T-helper 1 cell treated with Interleukin-12 subunit alpha and Interleukin-12 subunit beta and Interleukin-4 antibody, amounts not matched to agents 30 ng/mL and 1 ng/mL, for 36 hours (primary cell): ENCODE results near the gene SLC6A6. TPM values are rescaled to one million over a fixed set of nuclear protein-coding genes. Genes with fewer than 3 reads are reported as not detected.

Source experiments
- intact Hi-C: fragments of 100-400 bp; cut with micrococcal nuclease; formaldehyde crosslinking; loops from one replicate; pipeline ENCODE4 v1.15.1; 2024
- total RNA-seq: library from RNA; stranded (reverse); gene quantifications from 2 replicates; pipeline ENCODE4 v1.2.3, GENCODE V29; 2022

SLC6A6 gene
- total RNA-seq, 1 donor from 2014 or later = 43.3 TPM

DNA sequence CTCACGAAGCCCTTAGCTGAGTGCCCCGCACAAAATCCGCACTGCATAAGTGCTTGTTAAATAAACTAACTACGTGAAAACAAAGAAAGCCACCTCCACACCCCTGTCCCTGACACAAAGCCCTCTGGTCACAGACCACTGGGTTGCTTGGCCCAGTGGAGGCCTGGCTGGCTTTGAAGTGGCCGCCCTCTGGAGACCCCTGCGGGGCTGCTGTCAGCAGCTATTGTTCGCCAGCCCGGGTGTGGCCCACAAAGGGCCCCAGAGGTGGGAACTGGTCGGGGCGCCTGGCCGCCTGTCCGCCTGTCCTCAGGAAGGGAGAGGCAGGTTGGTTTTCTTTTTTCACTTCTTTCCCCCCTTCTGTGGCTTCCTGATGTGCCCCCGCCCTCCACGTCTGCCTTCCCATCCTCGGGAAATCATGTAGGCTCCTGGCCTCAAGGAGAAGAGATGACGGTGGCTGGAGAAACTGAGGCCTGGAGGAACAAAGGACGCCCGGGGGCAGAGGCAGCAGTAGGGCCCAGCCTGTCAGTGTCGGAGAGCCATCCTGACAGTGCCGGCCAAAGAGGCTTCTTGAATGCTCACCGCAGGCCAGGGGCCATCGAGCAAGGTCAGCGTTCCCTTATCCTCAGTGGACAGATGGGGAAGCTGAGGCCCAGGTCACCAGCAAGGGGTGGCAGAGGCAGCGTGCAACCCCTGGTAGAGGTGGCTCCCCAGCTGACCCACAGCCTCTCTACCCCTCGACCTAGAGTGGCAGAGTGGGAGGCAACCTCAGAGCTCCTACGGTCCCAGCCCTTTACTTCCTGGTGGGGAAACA lies 61.1 kb downstream of the SLC6A6 start:
- intact Hi-C loops = no loop called here

GRCh38 chr3:14464141-14464465 lies 61.7 kb downstream of the SLC6A6 start:
- intact Hi-C loops = no loop called here

DNA sequence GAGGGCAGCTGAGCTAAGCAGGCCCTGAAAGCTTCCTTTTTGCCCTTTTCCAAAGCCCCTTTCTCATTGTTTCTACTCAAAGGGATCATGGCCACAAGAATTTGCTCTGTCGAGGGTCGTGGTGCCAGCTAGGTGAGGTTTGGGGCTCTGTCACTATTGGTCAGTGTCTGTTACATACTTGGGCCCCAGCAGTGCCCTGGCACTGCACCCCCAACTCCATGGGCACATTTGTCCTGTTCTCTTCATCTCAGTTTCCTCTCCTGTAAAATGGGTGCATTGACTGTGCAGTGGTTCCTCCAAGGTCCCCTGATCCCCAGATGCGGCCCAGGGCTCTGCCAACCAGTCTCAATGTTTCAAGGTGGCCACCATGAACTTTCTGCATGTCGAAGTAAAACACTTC lies 62.1 kb downstream of the SLC6A6 start:
- intact Hi-C loops = no loop called here

DNA sequence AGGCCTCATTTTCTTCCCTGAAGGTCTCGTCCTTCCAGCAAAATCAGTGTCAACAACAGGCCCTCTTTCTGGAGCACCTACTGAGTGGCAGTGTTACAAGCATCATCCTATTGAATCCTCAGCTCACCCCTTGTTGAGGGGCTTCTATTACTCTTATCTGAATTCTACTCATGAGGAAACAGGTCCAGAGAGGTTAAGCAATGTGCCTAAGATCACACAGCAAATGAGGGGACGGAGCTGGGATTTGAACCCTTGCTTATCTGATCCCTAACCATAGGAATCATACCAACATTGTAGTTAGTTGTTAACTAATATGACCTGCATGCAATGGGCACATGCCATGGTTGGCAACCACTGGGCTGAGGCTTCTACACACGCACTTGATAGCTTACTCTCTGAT lies 63.0 kb downstream of the SLC6A6 start:
- intact Hi-C loops = no loop called here

GRCh38 chr3:14466179-14466903 lies 63.9 kb downstream of the SLC6A6 start:
- intact Hi-C loops = no loop called here

GRCh38 chr3:14467814-14468620 lies 65.6 kb downstream of the SLC6A6 start:
- intact Hi-C loops = loop anchor here (1.0 to 2.0 kb wide), 5 partner anchors 35 to 572 kb away; partner anchors contain the start of gene SLC6A6

- intact Hi-C loops = loop anchor here (1.0 to 2.0 kb wide), 5 partner anchors 36 to 572 kb away; partner anchors contain the start of gene SLC6A6
Observed at GRCh38 chr3:14468621-14468981, 66.2 kb downstream of the SLC6A6 start.

GRCh38 chr3:14470461-14470860 lies 68.1 kb downstream of the SLC6A6 start:
- intact Hi-C loops = no loop called here

DNA sequence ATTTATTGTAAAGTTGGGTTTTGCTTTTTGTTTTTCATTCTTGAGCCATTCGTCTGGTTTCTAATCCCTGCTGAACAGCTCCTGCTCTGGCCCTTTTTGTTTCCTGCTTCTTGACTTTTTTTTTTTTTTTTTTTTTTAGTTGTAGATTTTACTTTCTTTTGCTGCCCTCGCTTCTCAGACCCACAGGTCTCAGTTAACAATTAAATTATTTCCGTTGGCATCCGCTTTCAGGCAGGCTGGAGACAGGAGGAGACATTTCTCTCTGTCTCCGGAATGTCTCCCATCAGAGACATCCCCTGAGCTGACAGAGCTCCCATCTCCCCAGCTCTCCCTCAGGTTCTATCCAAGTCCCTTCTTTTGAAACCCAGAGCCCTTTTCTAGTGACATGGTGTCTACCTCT lies 68.6 kb downstream of the SLC6A6 start:
- intact Hi-C loops = no loop called here

- intact Hi-C loops = no loop called here
Observed at GRCh38 chr3:14471690-14472089, 69.3 kb downstream of the SLC6A6 start.

DNA sequence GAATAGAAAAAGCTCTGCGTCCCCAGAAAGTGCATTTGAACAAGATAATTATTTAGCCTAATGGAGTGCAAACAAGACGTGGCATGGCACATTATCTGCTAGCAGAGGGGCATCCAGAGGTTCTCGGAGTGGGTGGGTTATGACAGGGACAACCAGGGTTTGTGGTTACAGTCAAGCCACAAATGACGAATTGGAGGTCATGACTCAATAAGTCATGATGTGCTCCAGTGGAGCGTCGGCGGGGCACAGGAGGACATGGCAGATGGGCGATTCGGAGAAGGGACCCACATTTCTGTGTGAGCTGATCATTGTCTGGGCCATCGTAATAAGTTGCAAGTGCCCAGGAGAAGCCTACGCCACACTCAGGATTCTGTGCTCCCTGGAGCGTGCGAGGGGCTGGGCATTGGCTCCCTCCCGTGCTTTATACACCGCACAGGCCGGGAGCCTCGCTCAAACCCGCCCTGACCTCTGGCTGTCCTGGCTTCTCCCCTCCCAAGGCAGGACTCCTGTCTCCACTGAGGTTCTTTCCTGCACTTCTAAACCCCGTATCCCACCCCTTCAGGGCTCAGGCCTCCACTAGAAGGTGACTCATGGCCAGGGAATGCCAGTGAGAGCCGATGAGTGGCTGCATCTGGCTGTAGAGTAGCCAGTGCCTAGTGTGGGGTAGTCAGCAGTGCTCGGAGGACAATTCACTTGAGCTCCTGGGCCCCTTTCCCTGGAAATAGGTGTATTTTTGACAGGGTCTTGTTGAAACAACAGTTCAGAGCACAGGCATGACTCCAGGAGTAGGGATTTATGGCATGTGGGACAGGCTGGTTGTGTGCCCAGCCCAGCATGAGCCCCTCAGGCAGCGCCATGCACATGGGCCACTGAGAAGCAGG lies 70.3 kb downstream of the SLC6A6 start:
- intact Hi-C loops = no loop called here

DNA sequence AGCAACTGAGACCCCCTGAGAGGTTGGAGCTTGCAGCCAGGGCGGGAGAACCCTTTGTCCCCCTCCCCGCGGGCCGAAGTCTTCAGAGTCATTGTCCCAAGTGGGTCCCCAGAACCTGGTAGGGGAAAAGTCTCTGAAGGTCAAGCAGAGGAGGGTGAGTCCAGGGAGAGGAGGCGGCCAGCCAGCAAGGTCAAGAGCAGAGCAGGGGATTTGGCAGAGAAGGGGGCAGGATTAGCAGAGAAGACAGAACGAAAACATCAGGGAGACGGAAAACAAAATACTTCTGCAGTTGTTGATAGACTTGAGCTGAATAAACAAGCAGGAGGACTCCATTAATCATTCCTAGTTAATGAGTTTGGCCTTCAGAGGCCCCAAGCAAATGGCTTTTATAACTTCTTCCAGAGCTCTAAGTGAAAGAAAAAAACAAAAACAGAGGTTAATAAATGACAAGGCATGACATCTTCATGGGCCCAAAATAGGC lies 71.0 kb downstream of the SLC6A6 start:
- intact Hi-C loops = no loop called here

DNA sequence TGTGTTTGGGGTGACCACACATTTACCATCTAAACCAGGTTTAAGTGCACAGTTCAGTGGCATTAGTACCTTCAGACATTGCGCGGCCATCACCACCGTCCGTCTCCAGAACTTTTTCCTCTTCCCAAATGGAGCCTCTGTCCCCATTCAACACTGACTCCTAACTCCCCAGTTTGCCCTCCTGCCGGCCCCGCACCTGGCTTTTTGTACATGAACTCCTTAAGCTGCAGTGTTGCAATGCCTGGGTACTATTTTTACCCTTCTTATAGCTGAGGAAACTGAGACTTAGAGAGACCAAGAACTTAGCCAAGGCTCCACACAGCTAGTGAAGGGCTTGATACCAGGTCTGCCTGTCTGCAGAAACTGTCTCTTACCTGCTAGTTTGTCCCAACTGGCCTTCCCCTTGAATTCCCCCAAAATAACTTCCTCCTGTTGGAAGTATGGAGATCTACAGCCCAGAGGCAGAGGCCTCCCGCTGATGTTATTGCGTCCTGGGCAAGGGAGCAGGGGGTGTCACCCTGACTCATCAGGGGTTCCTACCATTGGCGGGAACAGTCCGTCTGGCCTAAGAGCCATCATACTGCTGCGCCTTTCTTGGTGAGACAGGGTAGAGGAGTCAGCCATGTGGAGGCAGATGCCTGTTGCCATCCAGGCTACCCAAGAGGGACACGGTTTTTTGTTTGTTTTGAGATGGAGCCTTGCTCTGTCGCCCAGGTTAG lies 72.1 kb downstream of the SLC6A6 start:
- intact Hi-C loops = no loop called here

DNA sequence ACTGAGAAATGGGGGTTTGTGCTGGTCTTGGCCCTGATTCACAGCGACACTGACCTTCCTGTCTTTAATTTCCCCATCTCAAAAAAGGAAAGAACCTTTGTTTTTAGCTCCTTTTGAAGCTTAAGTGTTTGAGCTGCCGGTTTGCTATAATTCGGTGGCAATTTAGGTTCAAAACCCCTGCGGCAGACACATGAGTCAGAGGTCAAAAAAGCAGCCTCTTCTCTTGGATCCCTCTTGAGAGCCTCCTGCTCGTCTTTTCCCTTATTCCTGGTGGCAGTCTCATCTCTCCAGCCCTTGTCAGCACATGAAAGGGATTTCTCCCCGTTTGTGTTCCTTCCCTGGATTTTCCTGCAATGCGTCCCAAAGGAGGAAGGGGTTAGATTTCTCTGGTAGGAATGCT lies 73.2 kb downstream of the SLC6A6 start:
- intact Hi-C loops = no loop called here

DNA sequence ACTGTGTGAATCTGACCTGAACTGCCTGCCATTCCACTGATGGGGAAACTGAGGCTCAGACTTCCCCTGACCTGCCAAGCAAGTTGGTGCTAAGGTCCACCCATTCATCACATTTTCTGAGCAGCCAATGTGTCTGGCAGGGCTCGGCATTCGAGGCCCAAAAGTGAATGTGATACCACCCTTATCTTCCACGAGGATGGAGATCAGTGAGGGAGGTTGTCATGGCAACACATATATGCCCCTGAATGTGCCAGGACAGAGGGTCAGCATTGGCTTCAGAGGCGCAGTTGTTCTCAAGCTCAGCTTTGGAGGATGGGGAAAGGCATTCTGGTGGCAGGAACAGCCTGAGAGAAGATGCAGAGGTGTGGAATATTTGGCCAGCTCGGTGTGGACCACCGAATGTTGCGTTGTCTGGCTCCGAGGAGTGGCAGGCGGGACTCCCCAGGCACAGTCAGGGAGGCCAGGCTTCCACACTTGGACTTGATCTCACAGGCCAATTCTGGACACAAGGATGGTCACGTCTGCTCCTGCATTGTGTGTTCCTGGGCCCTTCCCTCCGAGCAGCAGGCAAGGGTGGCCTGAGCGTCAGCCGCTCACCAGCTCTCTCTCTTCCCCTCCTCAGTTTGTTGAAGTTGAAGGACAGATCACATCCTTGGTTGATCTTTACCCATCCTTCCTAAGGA lies 74.3 kb downstream of the SLC6A6 start:
- intact Hi-C loops = no loop called here

GRCh38 chr3:14477311-14477935 lies 75.0 kb downstream of the SLC6A6 start:
- intact Hi-C loops = no loop called here

DNA sequence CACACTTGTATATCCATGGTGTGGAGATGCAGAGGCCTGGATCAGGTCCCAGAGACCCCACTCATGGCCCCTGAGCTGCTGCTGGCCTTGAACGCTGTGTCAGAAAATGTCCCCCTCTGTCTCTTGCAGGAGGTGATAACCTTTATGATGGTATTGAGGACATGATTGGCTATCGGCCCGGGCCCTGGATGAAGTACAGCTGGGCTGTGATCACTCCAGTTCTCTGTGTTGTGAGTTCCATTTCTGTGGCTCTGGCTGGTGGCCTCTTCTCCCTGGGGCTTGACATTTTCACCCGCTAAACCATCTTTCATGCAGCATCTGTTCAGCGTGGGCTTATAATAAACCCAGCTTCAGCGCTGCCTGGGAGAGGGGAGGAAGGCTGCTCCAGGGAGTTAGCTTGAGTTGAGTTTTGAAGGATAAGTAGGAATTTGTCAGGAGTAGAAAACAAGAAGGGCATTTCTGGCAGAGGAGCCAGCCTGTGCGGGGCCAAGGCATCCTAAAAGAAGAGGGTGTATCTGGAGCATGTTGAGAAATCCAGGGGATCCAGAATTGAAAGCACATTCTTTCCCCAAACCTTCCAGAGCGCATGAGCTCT lies 76.6 kb downstream of the SLC6A6 start:
- intact Hi-C loops = no loop called here

DNA sequence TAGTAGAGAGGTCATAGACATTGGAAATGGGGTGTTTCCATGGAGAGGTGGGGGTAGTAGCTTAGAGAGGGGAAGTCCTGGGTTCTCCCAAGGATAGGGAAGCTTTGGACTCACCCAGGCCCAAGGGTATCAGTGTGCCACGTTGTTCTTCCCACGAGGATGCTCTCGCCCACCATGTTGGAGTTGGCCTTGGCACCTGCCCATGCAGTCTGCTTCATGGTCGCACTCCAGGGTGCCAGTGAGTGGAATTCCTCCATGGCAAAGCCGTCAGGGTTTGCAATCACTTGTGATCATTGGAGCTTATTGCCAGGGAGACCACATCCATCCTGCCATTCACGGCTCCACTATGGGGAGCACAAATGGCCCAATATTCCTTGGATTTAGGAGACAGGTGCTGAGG lies 77.2 kb downstream of the SLC6A6 start:
- intact Hi-C loops = no loop called here
